ENCODE data around the gene C12orf75.
"Not testable (repeated sequence)": the region's sequence is repeated elsewhere in the genome, so short reads cannot be mapped to it uniquely, and the experiment has no call there.

C12orf75 gene

DNA sequence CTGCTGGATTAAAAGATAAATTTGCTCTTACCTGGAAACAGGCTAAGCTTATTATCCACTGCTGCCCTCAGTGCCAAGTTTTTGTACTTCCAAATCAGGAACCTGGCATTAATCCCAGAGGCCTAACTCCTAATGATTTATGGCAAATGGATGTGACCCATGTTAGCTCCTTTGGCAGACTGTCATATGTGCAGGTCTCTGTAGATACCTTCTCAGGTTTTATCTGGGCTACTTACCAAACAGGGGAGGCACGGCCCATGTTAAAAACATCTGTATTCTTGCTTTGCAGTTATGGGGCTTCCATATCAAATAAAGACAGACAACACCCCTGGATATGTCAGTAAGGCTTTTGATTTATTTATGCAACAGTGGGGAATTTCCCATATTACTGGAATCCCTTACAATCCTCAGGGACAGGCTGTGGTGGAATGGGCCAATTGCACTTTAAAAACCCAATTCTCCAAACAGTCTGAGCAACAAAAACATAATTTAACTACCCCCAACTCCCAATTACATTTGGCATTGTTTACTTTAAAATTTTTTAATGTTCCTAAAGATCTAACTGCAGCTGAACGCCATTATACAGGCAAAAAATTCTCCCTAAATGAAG, 19.9 kb upstream of the C12orf75 start:
- DNase-seq, result not testable (repeated sequence)

DNA sequence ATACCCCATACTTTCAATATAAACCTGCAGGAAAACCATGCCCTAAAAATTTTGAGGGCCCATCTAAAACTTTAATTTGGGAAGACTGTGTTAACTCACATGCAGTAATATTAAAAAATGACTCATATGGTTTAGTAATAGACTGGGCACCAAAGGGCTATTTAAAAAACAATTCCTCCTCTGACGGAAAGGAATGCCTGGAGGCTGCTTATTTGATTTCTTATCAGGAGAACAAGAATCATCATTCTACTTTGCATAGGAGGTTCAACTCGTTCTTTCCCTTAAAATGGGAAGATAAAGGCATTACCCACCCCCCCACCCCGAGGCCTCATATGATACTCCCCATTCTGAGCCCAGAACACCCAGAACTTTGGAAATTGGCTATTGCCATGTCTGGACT, 18.6 kb upstream of the C12orf75 start:
- not testable (repeated sequence) for DNase-seq

DNA sequence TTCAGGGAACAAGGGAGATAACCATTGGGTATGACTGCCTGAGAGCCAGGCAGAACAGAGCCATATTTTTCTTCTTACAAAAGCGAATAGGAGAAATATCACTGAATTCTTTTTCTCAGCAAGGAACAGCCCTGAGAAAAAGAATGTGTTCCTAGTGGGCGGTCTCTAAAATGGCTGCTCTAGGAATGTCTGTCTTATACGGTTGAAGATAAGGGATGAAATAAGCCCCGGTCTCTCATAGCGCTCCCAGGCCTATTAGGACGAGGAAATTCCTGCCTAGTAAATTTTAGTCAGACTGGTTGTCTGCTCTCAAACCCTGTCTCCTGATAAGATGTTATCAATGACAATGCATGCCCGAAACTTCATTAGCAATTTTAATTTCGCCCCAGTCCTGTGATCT, 16.7 kb upstream of the C12orf75 start:
- not testable (repeated sequence) for DNase-seq

DNA sequence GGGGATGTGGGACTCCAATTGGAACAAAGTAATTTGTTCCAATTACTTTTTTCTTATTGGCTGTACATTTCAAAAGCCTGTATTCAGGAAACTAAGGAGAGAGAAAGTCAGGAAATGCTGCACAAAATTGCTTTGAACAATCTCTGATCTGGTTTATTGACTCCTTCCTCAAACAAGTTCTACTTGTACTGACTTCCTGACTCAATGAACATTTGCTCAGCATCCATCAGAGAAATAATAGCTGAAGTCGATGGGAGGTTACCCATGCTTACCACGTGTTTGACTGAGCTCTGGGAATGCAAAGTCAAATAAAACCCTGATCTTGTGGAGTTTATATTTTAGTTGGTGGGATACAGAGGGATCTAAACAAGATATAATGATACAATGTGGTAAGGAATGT, 15.4 kb upstream of the C12orf75 start:
- DNase-seq, result no peak

DNA sequence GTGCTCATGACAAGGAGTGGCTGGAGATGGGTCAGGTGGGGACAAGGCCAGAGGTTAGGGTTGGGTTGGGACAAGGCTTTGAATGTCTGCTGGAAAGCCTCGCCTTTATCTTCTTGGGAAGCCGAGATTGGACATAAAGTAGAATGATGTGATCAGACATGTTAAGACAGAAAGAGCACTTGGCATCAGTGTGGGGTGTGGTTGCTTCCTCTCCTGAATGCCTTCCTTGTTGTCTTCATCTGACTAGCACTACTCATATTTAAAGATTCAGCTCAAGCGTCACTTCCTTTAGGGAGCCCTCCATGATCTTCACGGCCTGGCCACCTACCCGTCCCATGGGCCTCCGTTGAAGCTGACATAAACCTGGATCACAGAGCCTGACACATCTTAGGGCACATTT, 14.8 kb upstream of the C12orf75 start:
- DNase-seq, result no peak

DNA sequence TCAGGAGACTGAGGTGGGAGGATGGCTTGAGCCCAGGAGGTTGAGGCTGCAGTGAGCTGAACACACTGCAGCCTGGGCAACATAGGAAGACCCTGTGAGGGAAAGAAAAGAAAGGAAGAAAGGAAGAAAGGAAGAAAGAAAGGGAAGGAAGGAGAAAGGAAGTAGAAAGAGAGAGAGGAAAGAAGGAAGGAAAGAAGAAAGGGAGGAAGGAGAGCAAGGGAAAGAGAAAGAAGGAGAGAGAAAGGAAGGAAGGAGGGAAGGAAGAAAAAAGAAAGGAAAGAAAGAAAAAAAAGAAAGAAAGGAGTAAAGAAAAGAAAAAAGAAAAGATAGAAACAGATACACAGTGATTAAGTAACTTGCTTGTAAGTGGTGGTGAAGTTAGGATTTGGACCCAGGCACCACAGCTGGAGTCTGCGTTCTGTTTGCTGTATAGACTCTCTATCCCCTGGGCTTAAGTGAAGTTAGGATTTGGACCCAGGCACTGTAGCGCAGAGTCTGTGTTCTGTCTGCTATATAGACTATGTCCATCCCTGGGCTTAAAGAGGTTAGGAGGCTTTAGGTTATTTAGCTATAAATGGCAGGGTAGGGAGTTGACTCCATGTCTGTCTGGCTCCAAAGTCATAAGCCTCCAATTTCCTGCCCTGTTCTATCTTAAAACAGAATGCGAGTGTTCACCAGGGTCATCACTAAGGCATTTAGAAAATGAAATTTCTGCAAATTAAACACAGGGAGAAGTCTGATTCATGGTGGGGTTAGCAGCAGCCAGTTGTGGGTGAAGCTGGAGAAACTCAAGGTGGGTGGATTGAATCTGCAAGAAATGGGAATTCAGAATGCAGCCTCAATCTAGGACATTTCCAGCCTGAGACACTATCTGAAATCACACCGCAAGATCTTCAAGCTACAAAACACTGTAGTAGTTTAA, 13.3 kb upstream of the C12orf75 start:
- no peak for DNase-seq

DNA sequence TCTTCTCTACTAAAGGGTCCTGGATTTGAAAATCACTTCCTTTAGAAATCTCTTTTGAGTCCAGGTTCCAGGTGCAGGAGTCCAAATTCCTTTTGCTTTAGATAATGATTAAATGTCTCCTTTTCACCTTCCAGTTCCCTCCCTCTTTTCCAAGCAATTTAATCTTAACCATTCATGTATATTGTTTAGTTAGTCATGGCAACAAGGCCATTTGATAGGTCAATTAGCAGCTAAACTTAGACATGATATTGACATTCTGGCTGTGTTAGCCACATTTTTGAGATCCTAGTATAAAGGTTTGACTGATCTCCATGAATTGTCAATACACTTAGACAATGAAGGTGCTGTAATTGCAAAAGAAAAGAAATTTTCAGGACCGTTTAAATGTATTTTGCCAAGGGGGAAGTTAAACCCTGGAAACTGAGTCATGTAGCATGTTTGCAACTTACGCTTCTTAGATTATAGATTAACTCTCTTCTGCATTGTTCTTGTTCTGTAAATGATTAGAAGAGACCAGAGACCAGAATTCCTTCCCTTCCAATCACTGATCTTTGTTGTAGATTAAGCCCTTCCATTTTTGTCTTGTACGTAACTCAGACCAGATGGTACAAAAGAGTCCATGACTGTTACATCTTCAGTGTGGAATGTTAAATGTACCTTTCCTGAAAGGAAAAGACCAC, 12.4 kb upstream of the C12orf75 start:
- no peak for DNase-seq

DNA sequence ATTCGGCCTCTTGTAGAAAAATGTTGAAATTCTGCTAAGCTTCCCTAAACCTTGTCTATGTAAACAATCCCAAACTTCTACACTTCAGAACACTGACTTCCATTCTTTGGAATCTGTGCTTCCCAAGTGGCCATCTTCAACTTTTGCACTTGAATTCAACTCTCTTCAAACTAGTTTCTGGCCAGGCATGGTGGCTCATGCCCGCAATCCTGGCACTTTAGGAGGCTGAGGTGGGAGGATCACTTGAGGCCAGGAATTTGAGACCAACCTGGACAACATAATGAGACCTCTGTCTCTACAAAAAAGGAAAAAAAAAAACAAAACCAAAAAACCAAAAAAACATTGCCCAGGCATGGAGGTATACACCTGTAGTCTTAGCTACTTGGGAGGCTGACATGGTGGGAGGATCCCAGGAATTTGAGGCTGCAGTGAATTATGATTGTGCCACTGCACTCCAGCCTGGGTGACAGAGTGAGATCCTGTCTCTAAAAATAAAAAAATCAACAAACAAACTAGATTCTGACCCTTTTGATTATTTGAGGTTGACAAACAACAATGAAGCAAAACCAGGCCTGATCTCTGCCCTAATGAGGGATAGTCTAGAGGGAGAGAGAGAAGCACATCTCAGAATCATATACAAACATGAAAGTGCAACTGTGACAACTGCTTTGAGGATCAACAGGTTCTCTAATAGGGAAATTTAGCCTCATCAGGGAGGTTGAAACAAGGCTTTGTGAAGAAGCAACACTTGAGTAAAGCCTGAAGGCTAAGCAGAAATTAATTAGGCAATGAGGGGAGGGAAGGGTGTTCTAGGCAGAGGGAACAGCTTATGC, 11.6 kb upstream of the C12orf75 start:
- DNase-seq, result no peak

DNA sequence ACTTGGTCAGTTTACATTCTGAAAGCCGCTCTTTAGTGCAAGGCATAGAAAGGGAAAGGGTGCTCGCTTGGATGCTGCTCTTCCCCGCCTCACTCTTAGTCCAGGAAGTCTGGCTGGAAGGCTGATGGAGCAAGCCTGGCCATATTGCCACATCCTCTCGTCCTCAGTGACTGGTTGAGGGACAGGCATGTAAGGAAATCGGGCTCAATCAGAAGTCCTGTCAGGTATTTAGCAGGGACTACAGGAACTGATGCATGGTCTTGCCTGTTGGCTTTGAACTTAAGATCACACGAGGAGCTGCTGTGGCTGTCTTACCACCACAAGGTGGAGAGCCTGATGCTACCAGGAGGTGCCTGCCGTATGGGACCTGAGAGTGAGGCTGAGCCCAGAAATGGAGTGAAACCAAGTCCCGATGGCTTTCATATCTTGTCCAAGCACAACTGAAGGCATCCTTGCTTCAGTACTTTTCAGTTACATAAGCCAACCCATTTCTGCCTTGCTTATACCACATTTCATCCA, 10.7 kb upstream of the C12orf75 start:
- no peak for DNase-seq

DNA sequence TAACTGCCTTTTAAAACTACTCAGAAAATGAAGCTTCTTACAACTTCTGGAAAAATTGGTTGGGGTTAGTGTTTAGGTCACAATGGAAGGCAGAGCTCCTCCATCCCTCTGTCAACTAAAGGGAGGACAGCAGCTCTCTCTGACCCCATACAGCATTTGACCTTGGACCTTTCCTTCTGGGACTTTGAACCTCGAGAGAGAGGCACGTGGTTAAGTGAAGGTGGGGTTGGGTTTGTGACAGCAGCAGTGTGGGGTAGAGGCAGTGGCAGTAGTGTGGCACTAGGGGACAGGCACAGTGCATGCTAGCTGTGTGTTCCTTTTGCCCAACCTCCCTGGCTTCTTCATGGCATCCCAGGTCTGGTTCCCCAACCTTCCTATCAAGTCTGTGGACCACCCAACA, 9.4 kb upstream of the C12orf75 start:
- no peak for DNase-seq

DNA sequence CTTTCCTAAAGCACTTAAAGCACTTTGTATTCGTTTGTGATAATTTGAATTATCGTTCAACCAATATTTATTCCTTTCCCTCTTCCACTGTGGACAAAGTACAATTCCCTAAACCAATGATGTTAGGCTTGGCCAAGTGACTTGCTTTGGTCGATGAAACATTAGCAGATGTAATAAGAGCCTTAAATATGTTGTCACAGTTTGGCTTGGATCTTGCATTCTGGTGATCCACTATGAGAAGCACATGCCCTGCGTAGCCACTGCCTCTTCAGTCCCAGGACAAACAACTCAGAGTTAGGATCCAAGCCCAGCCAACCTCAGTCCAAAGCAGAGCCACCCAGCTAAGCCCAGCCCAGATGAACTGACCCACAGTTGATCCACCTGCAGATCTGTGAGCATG, 8.4 kb upstream of the C12orf75 start:
- no peak for DNase-seq

DNA sequence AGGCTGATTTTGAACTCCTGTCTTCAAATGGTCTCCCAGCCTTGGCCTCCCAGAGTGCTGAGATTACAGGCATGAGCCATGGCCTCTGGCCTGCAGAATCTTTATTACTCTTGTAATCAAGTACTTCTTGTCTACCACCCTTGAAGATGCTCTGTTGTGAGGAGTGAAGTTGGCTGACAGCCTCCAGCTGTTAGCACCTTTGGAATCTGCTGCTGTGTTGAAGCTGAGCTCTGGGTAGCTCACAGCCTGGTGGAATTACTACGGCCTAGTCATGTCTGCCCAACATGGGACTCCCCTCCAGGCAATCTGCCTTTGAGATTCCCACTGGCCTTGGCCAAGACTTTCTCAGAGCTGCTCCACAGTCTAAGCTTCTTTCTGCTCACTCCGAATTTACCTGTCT, 5.8 kb upstream of the C12orf75 start:
- DNase-seq, result no peak

DNA sequence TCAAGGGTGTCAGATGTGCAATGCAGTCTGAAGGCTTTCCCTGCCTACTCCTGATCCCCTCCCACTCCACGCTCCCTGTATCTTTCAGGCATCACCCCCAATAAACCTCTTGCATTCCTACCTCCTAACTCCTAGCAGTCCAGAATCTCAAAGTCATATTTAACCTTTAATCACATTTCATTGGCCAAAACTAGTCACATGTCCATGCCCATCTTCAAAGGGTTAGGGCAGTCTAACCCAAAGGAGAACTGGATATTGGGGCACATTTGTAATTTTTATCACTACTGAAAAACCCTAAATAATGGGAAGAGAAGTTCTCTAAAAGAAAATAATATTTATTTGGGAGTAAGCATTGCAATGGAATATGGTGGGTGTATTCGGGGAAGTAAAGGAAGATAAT, 5.4 kb upstream of the C12orf75 start:
- DNase-seq, result no peak

DNA sequence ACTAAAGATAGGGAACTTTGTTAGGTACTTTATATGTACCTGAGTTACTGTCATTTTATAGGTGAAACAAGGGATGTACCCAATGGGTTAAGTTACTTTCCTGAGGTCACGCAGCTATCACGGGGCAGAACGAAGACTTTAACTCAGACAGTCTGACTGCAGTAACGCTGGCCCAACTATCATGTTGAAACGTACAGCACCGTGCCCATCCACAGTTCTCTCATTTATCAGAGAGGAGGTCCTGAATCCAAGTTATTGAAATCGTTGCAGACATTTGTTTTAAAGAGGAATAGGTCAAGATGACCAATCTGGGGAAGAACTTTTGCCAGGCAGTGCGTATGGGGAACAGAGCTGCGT, 587 bp upstream of the C12orf75 start:
- no peak for DNase-seq

DNA sequence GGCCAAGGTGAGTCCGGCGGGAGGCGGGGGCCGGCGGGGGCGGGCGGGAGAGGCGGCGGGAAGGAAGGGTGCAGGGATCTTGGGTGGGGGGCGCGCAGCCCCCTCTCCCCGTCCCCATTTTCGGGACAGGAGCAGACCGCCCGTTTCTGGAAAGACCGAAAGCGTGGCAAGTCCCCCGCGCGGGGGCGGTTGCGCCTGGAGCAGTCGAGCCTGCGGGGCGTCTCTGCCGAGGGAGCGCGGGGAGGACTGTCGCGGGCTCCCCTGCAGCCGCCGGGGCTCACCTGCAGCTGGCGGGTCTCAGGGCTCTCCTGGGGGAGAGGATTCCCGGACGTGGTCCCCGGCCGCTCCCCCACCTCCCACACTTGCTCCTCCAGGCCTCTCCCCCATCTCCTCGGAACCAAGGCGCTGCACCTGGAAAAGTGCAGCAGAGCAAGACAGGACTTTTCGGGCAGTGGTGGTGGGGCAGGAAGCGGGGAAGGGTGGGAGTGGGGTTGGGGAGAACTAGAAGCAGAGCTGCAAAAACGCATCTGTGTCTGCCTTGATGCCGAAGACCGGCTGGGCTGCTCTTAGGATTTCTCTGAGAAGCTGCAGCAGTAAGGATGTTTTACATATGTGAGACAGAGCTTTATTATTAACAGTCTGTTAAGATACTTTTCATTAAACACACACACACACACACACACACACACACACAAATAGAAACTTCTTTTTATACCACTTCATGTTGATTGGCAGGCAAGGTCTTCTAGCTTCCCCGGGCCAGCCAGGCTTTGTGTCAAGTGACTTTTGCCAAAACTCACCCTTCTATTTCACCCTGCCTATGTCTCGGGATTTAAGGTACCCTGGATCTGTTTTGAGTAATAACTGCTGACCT, 677 bp downstream of the C12orf75 start:
- peak; percentile 24 for DNase-seq

DNA sequence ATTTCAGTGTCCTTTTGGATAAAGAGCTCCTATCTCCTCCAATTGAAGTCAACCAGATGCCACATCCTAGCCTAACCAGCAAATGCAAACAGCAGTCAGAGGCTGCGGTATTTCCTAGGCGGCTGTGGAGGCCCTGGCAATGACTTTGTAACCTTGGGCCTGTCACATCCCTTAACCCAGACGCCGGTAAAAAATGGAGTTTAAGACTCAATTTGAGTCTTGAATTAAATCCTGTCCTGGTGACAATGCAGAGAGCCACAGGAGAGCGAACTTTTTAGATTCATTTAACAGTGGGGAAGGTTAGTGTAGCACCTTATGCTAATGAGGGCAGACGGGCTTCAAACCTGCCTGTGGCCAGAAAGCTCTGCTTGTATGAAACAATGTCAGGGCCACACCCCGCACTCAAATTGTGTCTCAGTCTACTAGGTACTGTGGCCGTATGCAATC, 1.3 kb downstream of the C12orf75 start:
- DNase-seq, result peak; percentile 47

DNA sequence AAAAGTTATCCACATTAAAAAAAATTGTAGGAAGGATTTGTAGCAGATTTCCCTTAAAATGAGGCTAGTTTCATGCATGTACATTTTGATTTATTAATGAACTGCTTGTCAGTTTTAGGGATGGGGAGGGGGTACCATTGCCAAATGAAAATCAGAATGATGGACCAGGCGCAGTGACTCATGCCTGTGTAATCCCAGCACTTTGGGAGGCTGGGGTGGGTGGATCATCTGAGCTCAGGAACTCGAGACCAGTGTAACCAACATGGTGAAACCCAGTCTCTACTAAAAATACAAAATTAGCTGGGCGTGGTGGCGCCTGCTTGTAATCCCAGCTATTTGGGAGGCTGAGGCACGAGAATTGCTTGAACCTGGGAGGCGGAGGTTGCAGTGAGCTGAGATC, 1.8 kb downstream of the C12orf75 start:
- DNase-seq, result not testable (repeated sequence)

DNA sequence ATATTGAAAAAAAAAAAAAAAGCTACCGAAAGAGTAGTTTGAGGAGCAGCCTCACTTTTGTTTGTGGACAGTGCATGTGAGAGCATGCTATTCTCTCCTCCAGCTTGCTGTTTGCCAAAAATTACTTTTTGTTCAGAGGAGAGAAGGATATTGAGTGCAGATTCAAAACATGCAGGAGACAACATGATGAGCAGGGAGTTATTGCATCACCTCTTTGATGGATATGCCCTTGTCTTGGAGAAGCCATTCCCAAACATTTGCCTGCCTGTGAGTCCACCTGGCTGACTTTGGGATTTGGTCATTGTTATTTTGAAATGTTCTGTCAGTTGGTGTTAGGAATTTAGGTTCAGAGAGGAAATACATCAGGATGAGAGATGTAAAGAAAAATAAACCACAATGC, 2.4 kb downstream of the C12orf75 start:
- DNase-seq, result no peak

DNA sequence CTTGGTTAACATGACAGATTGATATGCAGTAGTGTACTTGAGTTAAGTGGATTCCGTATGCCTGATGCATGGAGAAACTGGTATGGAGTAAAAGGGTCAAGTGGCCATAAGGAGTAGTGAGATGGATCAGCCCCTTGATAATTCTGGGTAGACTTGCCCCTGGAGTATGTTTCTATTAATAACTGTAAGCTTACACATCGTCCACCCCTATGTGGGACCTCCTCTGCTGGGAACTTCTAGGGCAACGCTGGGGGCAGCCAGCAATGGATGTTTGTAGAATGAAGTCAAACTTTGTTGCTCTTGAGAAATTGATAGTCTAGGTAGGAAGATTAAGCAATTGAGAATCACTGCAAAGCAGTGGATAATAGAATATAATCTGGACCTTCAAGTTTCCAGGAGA, 3.5 kb downstream of the C12orf75 start:
- no peak for DNase-seq

DNA sequence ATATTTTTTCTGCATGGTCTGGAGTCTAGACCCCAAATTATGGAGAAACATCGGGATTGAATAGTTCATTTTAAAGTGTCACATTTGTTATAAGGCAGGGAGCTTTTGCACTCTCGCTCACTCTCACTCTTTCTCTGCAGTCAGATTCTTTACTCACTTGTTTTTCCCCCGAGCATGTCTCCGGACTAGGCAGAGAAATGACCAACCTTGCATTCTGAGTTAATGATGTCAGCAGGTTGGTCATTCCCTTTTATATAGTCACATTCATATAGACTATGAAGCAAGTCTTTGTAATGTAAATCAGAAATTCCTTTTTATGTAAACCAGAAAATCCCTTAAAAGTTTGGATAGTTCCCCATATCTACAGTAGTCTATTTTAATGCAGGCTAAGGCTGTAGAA, 4.1 kb downstream of the C12orf75 start:
- DNase-seq, result no peak

DNA sequence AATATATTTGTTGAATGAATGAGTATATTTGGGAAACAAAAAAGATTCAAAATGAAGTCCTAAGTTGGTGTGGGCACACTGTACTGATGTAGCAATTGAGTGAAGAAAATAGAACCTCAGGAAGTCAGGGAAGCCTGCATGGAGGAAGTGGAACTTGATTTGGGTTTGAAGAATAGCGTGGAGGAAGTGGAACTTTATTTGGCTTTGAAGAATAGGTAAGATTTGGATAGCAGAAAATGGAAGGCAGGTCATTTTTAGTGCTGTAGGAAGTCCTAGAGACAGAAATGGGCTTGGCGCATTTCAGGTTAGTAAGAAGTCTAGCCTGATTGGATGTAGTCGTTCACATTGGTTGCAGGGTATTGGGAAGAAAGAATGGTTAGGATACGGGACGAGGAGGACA, 5.4 kb downstream of the C12orf75 start:
- no peak for DNase-seq

DNA sequence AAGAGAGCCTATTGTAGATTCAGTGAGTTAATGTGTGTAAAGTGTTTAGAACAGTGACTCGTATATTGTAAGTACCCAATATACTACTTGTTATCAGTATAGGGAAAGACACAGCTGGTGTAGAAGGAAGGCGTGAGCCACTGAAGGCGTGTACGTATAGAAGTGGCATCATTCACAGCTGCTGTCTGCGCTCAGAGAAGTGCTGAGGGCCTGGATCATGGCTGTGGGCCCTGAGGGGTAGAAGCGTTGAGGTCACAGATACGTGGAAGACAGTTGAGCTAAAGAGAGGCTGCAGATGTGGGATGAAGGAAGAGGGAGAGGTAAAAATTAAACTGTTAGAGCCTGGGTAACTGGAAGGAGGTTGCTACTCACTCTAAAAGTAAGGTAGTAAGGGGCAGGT, 5.9 kb downstream of the C12orf75 start:
- DNase-seq, result no peak

All from central memory CD4-positive, alpha-beta T cell (primary cell).